T-helper 1 cell (primary cell): ENCODE data around the gene DSCAML1.

Experiments used
- DNase-seq, 5 donors: peaks; one replicate each; pipeline ENCODE4 v3.0.0-alpha.2; 2012 to 2020

Gene DSCAML1

GRCh38 chr11:117392979-117393378 is 404.0 kb downstream of the DSCAML1 start:
- DNase-seq = no peak

GRCh38 chr11:117392001-117392690 is 404.9 kb downstream of the DSCAML1 start:
- no peak for DNase-seq

- no peak for DNase-seq
Measured at GRCh38 chr11:117391181-117391580, 405.8 kb downstream of the DSCAML1 start.

DNA sequence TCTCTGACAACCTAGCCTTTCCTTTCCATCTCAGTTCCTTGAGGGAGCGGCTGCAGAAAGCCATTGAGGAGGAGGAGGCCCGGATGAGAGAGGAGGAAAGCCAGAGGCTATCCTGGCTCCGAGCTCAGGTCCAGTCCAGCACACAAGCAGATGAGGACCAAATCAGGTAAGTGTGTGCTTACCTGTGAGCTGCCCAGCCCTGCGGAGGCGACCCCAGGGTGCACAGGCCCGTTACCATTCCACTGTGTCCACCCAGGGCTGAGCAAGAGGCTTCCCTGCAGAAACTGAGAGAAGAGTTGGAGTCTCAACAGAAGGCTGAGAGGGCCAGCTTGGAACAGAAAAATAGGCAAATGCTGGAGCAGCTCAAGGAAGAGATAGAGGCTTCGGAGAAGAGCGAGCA is 406.3 kb downstream of the DSCAML1 start:
- DNase-seq = no peak

- DNase-seq = no peak
Measured at GRCh38 chr11:117387992-117388755, 408.8 kb downstream of the DSCAML1 start.

GRCh38 chr11:117385906-117386305 is 411.1 kb downstream of the DSCAML1 start:
- DNase-seq = no peak

- no peak for DNase-seq
Measured at GRCh38 chr11:117385471-117385870, 411.5 kb downstream of the DSCAML1 start.

DNA sequence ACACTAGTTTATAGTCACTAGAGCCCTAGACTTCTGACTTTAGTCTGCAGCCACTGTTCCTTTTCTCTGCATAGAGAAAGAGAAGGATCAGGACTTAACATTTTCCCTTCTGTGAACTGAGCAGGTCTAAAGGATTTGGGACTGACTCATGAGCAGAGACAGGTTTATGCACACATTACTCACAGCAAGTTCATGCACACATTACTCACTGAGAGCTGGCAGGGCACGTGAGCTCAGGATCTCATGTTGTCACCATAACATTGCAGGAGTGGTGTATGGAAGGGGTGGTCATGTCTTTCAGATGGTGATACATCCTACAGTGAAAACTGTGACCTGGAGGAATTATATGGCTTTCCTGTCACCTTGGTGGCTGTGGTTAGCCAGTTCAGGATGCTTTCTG is 413.0 kb downstream of the DSCAML1 start:
- DNase-seq = no peak

GRCh38 chr11:117382746-117383145 is 414.3 kb downstream of the DSCAML1 start:
- DNase-seq = no peak

- DNase-seq = no peak
Measured at GRCh38 chr11:117381481-117382387, 415.3 kb downstream of the DSCAML1 start.

GRCh38 chr11:117380676-117381075 is 416.3 kb downstream of the DSCAML1 start:
- DNase-seq = no peak

DNA sequence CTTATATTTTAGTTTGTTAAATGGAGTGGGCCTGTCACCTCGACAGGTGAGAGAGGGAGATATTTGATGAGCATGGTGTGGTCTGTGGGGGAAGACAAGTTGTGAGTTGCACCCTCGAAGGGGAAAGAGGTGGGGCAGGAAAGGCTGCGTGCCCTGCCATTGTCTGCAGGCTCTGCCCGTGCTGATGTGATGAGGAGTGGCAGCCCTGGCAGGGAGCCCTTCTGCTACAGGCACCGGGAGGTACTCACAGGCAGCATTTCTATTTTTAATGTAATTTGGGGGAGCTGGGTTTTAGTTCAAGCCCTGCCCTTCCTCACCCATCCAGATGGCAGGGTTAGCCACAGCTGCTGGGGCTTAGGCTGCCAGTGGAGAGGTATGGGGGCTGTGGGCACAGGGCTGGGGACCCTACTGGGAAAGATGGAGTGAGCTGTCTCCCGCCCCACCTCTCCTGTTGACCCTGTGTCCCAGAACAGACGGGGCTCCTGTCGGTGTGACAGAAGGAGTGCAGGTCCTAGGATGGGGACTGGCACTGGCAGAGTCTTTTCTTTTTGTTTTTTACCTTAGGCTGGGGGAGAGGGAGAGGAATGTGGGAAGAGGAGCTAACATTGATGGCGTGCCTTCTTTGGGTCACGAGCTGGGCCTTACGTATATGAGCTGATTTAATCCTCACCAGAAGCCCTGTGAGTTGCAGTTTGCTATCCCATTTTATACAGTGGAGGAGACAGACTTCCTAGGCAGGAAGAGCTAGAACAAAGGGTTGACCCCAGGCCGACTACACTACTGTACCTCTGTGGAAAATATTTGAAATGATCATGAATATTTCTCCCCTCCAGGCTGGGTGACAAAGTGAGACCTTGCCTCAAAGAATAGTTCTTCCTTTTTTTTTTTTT is 417.8 kb downstream of the DSCAML1 start:
- DNase-seq = no peak
